Measurements from ENCODE around the gene COX19.

- no peak for TF ChIP-seq CTCF (IDR thresholded peaks at IDR 0.05; ENCODE audit: low read length)
- TF ChIP-seq EZH2phosphoT487 (IDR thresholded peaks at IDR 0.05; ENCODE audit: low read length): no peak
These were observed 30.0 kb upstream of the COX19 start for GRCh38 chr7:1005303-1005702.
